OCI-LY1 (cell line): ENCODE measurements around the gene HCFC1.

Experiments
- CTCF ChIP-seq: fragments of 200-600 bp; sonication (generic), shearing (Covaris generic); IDR thresholded peaks from 2 replicates; pipeline ENCODE4 v1.5.1; 2017; ENCODE audit warnings: mild to moderate bottlenecking, antibody characterized with exemption, low read length, moderate library complexity, mixed read lengths
- EZH2 ChIP-seq: fragments of 200-600 bp; sonication (generic), shearing (Covaris generic); IDR thresholded peaks from 2 replicates; pipeline ENCODE4 v1.8.0; 2017; ENCODE audit warnings: borderline replicate concordance, mixed run types, mild to moderate bottlenecking, antibody characterized with exemption, low read length, moderate library complexity, mixed read lengths

GRCh38 chrX:153974003-153974725 lies 2.5 kb upstream of the HCFC1 start:
- TF ChIP-seq CTCF (no peak), EZH2 (no peak)
